GM21367 (cell line): Measurements from ENCODE around the gene ESX1.
"Not testable (repeated sequence)": the region's sequence is repeated elsewhere in the genome, so short reads cannot be mapped to it uniquely, and the experiment has no call there.

Experiments
- ATAC-seq: cut with Tn5 transposase; IDR thresholded peaks from one replicate; pipeline ENCODE4 v1.9.1; 2021; ENCODE audit not compliant: unreplicated experiment

The ESX1 gene

DNA sequence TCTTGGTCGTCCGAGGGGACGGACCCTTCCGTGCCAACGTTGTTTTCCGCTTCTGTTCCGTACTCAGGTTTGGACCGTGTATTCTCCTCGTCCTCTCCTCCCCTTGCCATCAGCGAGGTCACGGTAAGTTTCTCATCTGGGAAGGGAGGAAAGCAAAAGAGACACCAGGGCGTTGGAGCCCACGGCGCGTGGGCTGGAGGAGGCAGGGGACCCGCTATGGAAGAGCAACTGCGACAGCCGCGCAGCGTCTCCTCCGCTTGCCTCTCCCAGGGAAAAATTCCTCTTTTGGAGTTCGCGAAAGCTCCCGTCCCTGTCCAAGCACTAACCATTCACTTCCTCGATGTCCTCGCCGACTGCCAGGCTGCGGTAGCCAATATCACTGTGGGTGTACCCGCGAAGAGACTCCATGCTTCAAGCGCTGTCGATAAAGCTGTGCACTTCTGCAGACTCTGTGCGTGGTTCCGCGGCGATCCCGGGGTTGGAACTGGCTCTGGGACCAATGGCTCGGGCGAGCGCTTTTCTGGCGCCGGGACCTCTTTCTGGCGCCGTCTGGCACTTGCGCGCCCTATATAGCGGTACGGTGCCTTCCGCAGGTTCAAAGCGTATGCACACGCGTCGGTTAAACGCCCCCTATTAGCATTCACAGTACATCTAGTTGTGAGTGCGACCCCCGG lies at the start of gene ESX1:
Gene ESX1 (minus strand): TSS at position 492 of the 674 bp plus-strand sequence. CDS start 84 bp downstream, at position 408.
- no peak for ATAC-seq

- no peak for ATAC-seq
These were observed 40.9 kb upstream of the ESX1 start for GRCh38 chrX:104295636-104296035.

DNA sequence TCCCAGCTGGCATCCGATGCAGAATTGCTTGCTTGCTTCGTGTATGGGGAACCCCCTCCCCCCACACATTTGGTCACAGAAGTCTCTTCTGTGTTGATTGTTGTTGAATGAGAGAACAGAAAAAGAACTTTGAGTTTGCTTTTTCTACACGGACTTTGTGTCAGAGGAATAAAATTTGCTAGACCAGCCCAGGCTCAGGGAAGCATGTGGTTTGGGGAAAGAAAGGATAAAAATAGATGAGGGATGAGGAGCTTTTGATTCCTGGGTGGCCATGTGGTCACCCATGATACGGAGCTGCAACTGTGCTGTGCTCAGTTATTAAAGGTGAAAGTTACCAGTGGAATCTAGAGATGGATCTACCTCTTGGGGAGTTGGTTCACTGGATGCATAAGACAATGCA lies 34.2 kb upstream of the ESX1 start:
- ATAC-seq: no peak

GRCh38 chrX:104288269-104288668 lies 33.5 kb upstream of the ESX1 start:
- no peak for ATAC-seq

DNA sequence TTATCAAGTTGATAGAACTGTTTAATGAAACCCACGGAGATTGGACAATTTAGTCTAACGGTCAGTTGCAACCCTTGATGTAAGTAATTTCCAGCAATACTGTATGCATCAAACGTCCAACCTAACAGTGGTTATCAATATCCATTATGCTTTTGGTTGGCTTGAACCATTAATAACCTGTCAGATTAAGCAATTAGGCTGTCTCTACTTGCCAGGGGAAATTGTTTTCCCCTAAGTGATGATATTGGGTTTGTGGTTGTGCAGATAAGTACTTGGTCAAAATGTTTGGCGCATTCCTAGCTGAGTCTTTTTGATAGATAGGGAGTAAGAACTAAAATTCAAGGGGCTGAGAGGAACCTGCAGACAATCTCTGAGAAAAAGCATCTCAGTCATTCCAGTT lies 30.5 kb upstream of the ESX1 start:
- ATAC-seq: no peak

- ATAC-seq: no peak
These were observed 29.8 kb upstream of the ESX1 start for GRCh38 chrX:104284507-104284906.

DNA sequence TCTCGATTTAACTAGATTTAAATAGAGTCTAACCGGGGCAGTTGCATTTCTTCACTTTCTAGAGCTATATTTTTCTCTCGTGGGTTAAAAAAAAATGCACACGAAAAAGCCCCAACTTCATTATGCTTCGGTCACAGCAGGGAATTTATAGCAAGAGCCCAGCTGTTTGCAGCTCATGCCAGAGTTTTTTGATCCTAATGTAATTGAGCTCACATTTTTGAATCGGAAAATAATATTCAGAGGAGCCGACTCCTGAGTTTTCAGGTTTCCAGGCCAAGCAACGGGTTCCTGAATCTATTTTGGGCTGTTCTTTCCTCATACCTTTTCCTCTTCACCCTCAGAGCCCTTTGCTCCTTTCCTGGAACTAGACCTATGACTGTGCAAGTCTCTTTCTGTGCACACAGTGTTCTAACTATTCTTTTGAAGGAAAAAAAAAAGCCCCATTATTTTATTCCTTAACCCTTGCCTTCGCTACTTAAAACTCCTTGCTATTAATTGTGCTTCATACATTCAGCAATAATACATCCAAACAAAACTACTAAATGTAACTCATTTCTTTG lies 27.5 kb upstream of the ESX1 start:
- ATAC-seq: no peak

DNA sequence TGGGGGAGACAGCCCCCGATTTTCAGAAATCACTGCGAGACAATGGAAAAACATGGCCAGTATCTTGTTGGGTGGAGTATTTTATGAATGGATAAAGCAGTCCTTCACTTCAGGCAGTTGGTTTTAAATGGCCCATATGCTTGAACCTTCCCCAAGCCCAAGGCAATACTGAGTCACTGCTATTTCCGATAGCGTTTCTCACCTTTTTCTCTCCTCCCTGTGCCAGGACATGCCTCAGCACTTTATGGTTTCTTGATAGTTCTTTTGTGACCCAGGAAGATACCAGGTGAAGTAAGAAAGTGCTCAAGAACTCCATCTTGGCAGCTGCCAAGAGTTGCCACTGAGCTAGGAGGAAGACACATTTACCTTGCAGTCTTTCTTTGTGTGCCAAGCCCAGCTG lies 26.8 kb upstream of the ESX1 start:
- ATAC-seq: no peak

GRCh38 chrX:104280609-104281008 lies 25.9 kb upstream of the ESX1 start:
- no peak for ATAC-seq

DNA sequence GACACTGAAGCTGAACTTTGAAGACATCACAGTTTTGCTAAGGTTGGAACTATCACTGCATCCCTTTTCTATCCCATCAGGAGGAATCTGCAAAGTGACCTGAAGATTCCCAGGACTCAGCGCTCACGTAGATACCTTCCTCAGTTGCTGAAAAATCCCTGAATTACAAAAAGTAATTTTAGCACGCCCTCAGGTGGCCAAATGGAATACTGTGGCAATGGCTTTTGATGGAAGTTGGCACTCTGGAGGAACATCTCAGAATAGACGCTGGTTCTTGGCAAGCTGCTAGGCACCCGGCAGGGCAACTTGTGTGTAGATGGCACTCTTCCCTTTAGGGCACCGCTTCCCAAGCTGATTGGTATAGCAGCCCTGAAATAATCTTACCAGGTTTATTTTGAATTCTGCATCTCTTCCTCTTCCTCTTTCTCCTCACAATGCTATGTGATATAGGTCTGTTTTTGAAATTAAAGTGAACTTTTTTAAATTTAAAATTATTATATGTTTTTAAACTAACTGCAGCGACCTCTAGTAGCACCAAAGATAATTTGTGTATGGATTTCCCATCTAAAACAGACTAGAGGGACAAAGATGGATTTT lies 16.3 kb upstream of the ESX1 start:
- ATAC-seq: no peak

- no peak for ATAC-seq
These were observed 15.5 kb upstream of the ESX1 start for GRCh38 chrX:104270212-104270611.

DNA sequence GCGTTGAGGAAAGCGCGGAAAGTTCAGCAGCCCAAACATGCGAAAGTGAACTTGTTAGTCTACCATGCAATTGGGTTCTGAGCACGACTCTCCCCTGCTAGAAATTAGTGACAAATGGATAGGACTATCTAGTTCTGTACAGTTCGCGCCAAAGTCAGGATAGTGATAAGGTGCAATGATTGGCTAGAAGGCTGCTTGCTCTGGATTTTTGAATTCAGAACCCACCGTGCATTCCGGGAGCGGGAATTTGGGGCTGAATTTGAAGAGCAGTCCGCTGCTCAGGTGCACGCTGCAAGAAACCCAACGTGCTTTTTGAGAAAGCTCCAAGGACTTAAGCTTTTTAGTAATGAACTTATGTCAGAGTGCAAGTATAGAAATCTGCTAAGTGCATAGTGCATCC lies 732 bp upstream of the ESX1 start:
- ATAC-seq: no peak

DNA sequence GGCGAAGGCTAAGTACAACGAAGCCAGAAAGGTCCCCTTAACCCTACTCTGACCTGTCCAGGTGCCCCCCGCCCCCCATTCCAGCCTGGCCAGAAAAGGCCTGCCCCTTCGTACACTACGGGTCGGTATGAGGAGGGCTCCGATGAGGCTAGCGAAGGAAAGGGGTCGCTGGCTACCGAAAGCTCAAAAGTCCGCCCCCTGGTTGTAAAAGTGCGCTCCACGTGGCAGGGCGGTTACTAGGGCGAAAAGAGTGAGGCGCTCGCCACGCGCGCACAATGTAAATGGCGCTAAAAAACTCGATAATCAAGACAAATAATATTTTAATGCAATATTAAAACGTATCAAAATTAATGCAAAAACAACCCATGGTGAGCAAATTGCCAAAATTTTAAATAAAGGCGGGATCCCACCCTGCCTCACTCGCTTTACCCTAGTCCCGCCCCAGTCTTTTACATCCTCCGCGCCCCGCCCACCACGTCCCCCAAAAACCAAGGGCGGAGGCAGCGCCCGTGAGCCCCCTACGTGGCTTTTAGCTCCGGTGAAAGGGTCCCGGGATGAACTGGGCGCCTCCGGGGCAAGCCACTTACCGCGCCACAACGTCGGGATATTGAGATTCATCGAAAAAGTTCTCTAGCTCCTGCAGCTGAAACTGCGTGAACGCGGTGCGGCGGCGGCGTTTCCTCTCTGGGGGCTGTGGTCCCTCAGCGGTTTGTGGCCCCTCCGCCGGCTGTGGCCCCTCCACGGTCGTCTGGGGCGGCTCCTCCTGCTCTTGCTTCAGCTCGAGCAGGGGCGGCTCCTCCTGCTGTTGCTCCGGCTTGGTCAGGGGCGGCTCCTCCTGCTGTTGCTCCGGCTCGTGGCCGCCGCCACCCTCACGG lies 929 bp downstream of the ESX1 start:
- no peak for ATAC-seq

- no peak for ATAC-seq
These were observed 4.3 kb downstream of the ESX1 start for GRCh38 chrX:104250470-104250869.

GRCh38 chrX:104230060-104230459 lies 24.7 kb downstream of the ESX1 start:
- ATAC-seq: not testable (repeated sequence)

GRCh38 chrX:104211187-104211586 lies 43.5 kb downstream of the ESX1 start:
- no peak for ATAC-seq

- no peak for ATAC-seq
These were observed 49.2 kb downstream of the ESX1 start for GRCh38 chrX:104205548-104205947.
